Posterior cingulate gyrus (tissue), 11 donors: Measurements from ENCODE around the gene FHL2.
"Not testable (repeated sequence)": the region's sequence is repeated elsewhere in the genome, so short reads cannot be mapped to it uniquely, and the experiment has no call there.

Source experiments
- DNase-seq, 10 donors: peaks; one replicate each; pipeline versions ENCODE4 v3.0.0 to v3.0.0-alpha.2; 2020 to 2021; ENCODE audit warnings: mixed read lengths in 3 of 10
- intact Hi-C: fragments of 100-400 bp; cut with DNase I; formaldehyde crosslinking; loops from one replicate; pipeline ENCODE4 v1.15.1; 2023

The FHL2 gene

DNA sequence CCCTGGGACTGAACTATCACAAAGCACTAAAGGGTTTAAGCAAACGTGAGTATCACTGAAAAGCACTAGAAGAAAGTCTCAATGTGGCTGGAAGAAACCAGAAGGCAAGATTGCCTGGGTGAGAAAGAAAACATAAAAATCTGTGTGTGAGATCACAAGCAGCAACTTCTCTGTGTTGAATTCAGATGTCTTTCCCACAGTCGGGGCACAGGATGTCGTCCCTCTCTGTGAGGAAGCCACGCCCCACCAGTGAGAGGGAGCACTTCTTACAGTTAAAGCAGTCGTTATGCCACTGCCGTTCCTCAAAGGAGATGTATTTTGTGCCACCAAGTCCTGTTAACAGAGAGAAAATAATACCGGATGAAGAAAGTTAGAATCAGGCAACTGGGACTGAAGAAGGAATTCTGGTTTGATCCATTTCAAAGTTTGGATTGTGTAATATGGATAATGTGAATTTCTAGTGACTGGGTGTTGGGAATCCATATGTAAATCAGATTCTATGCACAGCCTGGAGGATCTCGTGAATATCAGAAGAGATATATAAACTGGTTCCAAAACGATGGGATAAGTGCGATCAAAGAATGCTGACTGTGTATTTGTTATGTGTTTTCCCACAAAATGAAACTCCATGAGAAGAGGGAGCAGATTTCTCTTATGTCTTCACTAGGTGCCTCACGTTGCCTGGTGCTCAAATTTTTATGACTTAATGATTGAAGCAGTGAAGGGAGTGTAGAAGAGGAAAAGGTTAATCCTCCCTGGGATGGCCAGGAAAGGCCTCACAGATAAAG lies 37.6 kb downstream of the FHL2 start:
- intact Hi-C loops = no loop called here
- peak in 1 of 10 donors; percentile 9 for DNase-seq

GRCh38 chr2:105358593-105358992 lies 40.3 kb downstream of the FHL2 start:
- peak in 1 of 10 donors; percentile 16 for DNase-seq
- intact Hi-C loops = no loop called here

GRCh38 chr2:105357122-105357521 lies 41.7 kb downstream of the FHL2 start:
- no peak for DNase-seq
- intact Hi-C loops = no loop called here

DNA sequence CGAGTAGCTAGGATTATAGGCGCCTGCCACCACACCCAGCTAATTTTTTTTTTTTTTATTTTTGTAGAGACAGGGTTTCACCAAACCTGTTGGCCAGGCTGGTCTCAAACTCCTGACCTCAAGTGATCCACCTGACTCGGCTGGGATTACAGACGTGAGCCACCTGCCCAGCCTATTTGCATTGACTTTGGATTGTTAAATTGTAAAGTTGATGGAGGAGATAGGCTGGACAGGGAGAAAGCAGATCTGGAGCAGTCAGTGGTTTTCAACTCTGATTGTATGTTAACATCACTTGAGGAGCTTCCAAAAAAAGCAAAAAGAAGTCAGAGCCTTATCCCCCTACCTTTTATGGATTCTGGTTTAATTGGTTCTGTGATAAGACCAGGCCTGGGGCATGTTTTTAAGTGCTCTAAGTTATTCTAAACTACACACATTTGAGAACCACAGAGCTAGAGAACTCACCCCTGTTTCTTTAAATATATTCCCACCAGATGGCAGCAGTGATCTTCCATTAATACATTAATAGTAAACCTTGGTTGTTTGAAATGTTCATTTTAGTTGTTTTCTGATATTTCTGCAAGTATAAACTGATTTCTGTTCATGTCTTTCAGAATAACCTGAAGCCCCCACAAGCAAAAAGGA lies 54.0 kb downstream of the FHL2 start:
- no peak for DNase-seq
- intact Hi-C loops = no loop called here

DNA sequence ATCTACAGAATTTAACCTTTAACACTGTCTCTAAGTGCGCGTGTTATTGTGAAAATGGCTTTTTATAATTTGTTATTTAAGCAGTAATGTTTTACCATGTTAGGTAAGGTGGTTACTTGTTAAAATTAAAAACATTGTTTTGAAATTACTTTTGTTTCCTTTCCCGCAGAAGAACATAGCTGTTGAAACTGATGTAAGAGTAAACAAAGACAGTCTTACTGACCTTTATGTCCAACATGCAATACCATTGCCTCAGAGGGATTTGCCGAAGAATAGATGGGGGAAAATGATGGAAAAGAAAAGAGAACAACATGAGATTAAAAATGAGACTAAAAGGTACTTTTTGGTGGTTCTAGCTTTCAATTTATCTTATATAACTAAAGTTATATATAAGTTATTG lies 59.4 kb downstream of the FHL2 start:
- intact Hi-C loops = no loop called here
- DNase-seq = no peak

GRCh38 chr2:105338020-105338385 lies 60.8 kb downstream of the FHL2 start:
- intact Hi-C loops = no loop called here

DNA sequence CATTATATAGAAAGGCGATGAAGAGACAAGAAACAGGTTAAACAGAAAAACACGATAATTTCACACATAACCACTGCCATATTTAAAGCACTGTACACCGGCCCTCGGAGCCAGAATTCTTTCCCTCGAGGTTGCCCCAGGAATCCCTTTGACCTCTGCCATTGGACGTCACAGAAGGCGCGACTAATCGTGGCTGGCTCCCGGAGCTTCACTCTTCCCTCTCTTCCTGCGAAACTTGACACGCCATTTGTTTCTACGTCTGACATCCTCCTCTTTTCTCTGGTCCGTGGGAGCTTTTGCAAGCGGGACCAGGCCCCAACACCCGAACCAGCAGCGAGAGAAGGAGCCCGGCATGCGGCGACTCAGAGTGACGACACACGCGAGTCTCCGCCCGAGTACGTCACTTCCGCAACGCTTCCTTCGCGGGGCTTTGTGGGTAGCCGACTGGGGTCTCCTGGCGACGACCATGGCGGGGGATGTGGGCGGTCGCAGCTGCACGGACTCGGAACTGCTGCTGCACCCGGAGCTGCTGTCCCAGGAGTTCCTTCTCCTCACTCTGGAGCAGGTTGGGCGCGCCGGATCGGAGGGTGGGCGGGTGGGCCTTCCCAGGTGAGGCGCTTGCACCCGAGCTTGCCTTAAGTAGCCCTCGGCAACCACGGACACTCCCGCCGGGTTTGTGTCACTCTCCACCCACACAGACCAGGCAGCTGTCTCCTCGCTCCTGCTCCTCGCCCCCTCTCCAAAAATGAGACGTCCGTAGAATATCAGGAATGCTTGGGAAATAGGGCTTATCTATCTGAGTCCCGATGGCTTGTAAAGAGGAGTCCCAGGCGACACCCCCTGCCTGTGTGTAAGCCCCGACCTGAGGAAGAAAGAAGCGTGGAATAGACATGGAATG lies 61.5 kb downstream of the FHL2 start, which contains the start of gene C2orf49:
C2orf49 (plus strand) TSS at position 419 of the 898 bp plus-strand sequence; CDS start at position 467, 48 bp downstream.
- intact Hi-C loops = no loop called here

More at GRCh38 chr2:105338020-105338385, 60.8 kb downstream of the FHL2 start:
- DNase-seq = no peak

GRCh38 chr2:105336786-105337121 lies 62.1 kb downstream of the FHL2 start:
- DNase-seq = no peak

More for the DNA sequence above, 61.5 kb downstream of the FHL2 start, which contains the start of gene C2orf49:
- DNase-seq = peak; percentile 78 to 97 (median 85)

DNA sequence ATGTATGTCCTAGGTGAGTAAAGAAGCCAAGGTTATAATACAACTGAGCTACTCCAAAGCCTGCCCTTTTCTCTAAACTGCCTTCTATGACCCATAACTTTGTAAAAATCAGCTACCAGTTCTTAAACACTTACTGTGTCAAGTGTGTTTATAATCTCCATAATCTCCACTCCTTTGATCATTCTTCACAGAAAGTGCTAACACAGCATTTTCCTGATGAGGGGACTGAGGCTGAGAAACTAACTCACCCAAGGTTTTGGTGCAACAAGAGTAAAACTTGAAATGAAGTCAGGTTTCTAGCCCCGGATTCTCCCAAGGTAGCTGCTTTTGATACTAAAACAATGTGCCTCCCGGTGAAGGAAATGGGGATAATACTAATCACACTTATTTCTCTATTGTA lies 63.4 kb downstream of the FHL2 start:
- DNase-seq = no peak
- intact Hi-C loops = no loop called here

More at GRCh38 chr2:105336786-105337121, 62.1 kb downstream of the FHL2 start:
- intact Hi-C loops = no loop called here

- intact Hi-C loops = no loop called here
- DNase-seq = no peak
Observed at GRCh38 chr2:105334211-105334610, 64.6 kb downstream of the FHL2 start.

DNA sequence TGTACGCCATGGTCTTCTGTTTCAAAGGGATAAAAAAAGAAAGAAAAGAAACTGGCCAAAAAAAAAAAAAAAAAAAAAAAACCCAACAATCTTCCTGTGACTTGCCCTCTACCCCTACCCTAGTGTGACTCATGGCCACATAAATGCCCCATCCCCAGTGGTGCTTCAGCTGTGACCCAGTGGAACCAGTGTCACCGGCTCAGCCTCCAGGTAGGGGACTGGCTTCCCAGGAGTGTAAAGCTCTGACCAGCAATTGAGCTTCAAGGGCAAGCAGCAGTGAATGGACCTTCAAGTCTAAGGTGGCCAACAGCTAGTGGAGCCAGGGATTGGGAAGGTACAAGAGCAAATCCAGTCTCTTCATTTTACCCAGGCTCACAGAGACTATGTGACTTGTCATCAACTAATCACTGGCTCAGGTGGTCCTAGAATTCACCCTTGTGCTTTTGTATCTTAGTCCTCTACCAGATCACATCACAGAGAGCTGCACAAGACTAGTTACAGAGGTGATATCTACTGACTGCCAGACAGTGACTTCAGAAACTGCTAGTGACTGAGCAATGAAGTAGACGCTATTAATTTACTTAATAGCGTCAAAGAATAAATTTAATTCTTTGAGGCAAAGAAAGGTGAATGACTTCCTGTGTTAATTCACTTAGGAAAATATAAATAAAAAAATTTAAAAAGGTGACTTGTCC lies 68.0 kb downstream of the FHL2 start:
- DNase-seq = no peak
- intact Hi-C loops = no loop called here

- peak in 9 of 10 donors; percentile 25 to 95 (median 47) for DNase-seq
- intact Hi-C loops = no loop called here
Observed at GRCh38 chr2:105329561-105330495, 69.0 kb downstream of the FHL2 start, which contains the start of gene TGFBRAP1. TGFBRAP1 (minus strand) TSS chr2:105329735; CDS start chr2:105308301, 21,434 bp downstream.

- DNase-seq = peak in 1 of 10 donors; percentile 17
Observed at GRCh38 chr2:105329197-105329554, 69.7 kb downstream of the FHL2 start.

DNA sequence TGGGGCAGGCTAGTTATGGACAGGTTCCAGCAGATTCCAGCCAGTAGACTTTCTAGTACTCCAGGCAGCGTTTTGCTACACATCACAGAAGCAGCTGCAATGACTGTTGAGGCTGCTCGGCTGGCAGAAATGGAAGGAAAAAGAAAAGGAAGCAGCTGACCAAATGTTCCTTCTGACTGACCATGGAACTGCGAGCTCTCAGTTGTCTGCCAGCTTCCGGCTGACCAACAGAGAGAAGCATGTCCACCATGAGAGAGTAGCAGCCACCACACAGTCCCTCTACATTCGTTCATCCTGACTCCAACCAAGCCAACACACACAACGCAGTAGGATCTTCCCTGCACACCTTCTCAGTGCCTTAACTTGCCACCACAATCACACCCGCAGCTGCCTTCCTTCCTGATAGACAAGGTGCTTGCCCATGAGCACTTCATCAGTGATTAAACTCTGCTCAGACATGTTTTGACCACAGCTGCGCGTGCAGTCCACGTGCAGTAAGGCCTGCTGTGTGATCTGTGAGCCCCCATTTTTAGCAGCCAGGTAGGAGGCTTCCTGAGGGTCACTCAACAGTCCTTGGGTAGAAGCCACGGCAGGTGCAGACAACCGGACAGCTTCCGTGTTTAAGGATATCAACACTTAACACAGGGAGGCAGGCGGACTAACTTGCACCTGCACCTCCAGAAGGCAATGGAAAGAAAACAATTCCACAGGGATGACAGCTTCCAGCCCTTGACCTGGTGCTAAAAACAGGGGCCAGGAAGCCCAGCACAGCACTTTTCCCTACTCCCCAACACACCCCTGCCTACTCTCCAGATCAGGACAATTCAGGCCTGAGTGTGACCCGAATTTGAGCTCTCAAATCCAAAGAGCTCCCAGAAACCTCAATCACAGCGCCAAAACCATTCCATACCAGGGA lies 70.3 kb downstream of the FHL2 start:
- intact Hi-C loops = no loop called here
- peak in 2 of 10 donors; percentile 13 to 16 for DNase-seq

More at GRCh38 chr2:105329197-105329554, 69.7 kb downstream of the FHL2 start:
- intact Hi-C loops = no loop called here

DNA sequence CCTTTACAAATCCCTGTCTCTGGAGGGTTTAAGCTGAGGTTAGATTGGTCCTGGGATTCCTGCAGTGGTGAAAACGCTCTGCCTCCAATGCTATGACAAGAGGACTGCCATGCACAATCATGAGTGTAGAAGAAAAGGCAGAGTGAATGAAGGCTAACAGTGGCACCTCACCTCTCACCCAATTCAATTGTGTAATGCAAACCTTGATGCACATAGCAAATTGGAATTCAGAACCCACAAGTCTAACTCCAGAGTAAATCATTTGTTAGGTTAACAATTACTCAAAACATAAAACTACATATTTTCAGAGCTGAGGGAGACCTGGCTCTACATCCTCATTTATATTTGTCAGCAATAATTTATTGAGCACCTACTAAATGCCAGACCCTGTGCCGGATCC lies 71.2 kb downstream of the FHL2 start:
- intact Hi-C loops = no loop called here
- DNase-seq = no peak

DNA sequence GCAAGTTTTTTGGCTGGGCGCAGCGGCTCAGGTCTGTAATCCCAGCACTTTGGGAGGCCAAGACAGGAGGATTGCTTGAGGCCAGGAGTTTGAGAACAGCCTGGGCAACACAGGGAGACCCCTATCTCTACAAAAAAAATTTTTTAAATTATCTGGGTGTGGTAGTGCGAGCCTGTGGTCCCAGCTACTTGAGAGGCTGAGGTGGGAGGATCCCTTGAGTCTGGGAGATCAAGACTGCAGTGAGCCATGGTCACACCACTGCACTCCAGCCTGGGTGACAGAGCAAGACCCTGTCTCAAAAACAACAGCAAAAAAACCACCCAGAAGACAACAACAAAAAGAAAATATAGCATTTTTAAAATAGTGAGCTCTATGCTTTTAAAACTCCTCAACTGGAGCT lies 71.6 kb downstream of the FHL2 start:
- intact Hi-C loops, DNase-seq: not testable (repeated sequence)

GRCh38 chr2:105325389-105325963 lies 73.4 kb downstream of the FHL2 start:
- intact Hi-C loops = no loop called here
- DNase-seq = no peak

DNA sequence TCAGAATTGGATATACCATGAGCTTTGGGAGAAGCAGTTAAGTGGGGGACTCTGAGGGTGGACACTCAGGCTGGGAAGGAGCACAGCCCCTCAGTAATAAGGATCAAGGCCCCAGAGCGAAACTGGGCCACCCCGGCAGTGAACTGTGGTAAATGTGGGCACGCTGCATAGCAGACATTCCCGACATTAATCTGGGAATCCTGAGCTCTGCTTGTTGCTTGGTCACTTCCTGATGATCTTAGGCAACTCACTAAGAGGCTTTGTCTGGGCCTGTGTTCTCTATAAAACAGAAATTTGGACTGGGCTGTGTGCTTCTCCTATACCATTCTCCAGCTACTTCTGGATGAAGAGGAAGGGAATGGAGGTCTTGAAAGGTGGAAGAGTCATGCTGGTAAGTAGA lies 74.1 kb downstream of the FHL2 start:
- no peak for DNase-seq
- intact Hi-C loops = no loop called here
